GM19395 (cell line): ENCODE measurements around the gene PCDHB10.
"Not testable (repeated sequence)": the region's sequence is repeated elsewhere in the genome, so short reads cannot be mapped to it uniquely, and the experiment has no call there.

ENCODE experiments used
- ATAC-seq: cut with Tn5 transposase; IDR thresholded peaks from one replicate; pipeline ENCODE4 v1.9.1; 2021; ENCODE audit warnings: mild to moderate bottlenecking, moderate library complexity; ENCODE audit not compliant: unreplicated experiment

Gene PCDHB10

GRCh38 chr5:141192110-141192725 is at the start of gene PCDHB10:
PCDHB10 (plus strand) TSS chr5:141192353; CDS start chr5:141192553, 200 bp downstream.
- ATAC-seq = no peak

- no peak for ATAC-seq
Measured at GRCh38 chr5:141149812-141150211, 42.3 kb upstream of the PCDHB10 start, which contains the start of gene PCDHB6. PCDHB6 (plus strand) TSS chr5:141150057; CDS start chr5:141150258, 201 bp downstream.

- no peak for ATAC-seq
Measured at GRCh38 chr5:141150224-141150992, 41.7 kb upstream of the PCDHB10 start.

- no peak for ATAC-seq
Measured at GRCh38 chr5:141150993-141151325, 41.2 kb upstream of the PCDHB10 start.

- not testable (repeated sequence) for ATAC-seq
Measured at GRCh38 chr5:141151632-141152031, 40.5 kb upstream of the PCDHB10 start.

GRCh38 chr5:141152096-141152495 is 40.1 kb upstream of the PCDHB10 start:
- not testable (repeated sequence) for ATAC-seq

- no peak for ATAC-seq
Measured at GRCh38 chr5:141155540-141156374, 36.4 kb upstream of the PCDHB10 start.

GRCh38 chr5:141157356-141157755 is 34.8 kb upstream of the PCDHB10 start:
- ATAC-seq = not testable (repeated sequence)

- ATAC-seq = not testable (repeated sequence)
Measured at GRCh38 chr5:141157901-141158300, 34.3 kb upstream of the PCDHB10 start.

GRCh38 chr5:141172381-141173204 is 19.6 kb upstream of the PCDHB10 start, which contains the start of gene PCDHB7:
PCDHB7 (plus strand) TSS chr5:141172644; CDS start chr5:141172836, 192 bp downstream.
- ATAC-seq = no peak

GRCh38 chr5:141174291-141175104 is 17.7 kb upstream of the PCDHB10 start:
- not testable (repeated sequence) for ATAC-seq

GRCh38 chr5:141175933-141176332 is 16.2 kb upstream of the PCDHB10 start:
- ATAC-seq = no peak

GRCh38 chr5:141177577-141178191 is 14.5 kb upstream of the PCDHB10 start, which contains the start of gene PCDHB8:
PCDHB8 (plus strand) TSS chr5:141177790; CDS start chr5:141178035, 245 bp downstream.
- not testable (repeated sequence) for ATAC-seq

- ATAC-seq = not testable (repeated sequence)
Measured at GRCh38 chr5:141179371-141179770, 12.8 kb upstream of the PCDHB10 start.

- ATAC-seq = not testable (repeated sequence)
Measured at GRCh38 chr5:141179876-141180275, 12.3 kb upstream of the PCDHB10 start.

- no peak for ATAC-seq
Measured at GRCh38 chr5:141180313-141180712, 11.8 kb upstream of the PCDHB10 start.

- no peak for ATAC-seq
Measured at GRCh38 chr5:141182248-141182647, 9.9 kb upstream of the PCDHB10 start, which contains the start of gene PCDHB16. PCDHB16 (plus strand) TSS chr5:141182387; CDS start chr5:141182560, 173 bp downstream.

GRCh38 chr5:141184117-141184855 is 7.9 kb upstream of the PCDHB10 start:
- ATAC-seq = not testable (repeated sequence)
